GM19397 (cell line): Measurements from ENCODE around the gene DDX52.
A peak's percentile ranks its signal among the peaks of the same experiment; 100 is the strongest.
"Not testable (repeated sequence)": the region's sequence is repeated elsewhere in the genome, so short reads cannot be mapped to it uniquely, and the experiment has no call there.

Experiments
- ATAC-seq: cut with Tn5 transposase; IDR thresholded peaks from one replicate; pipeline ENCODE4 v1.9.1; 2021; ENCODE audit warnings: mild to moderate bottlenecking, moderate library complexity; ENCODE audit not compliant: unreplicated experiment

DDX52 gene

GRCh38 chr17:37657202-37657601, 14.0 kb upstream of the DDX52 start:
- no peak for ATAC-seq

- no peak for ATAC-seq
These were observed 8.6 kb upstream of the DDX52 start for GRCh38 chr17:37651849-37652248.

- ATAC-seq: no peak
These were observed 7.3 kb upstream of the DDX52 start for GRCh38 chr17:37650419-37651003.

- ATAC-seq: no peak
These were observed 5.3 kb upstream of the DDX52 start for GRCh38 chr17:37648555-37648954.

- ATAC-seq: no peak
These were observed 4.6 kb upstream of the DDX52 start for GRCh38 chr17:37647856-37648255.

- no peak for ATAC-seq
These were observed 623 bp upstream of the DDX52 start for GRCh38 chr17:37643869-37644268.

GRCh38 chr17:37642681-37643080, 565 bp downstream of the DDX52 start:
- no peak for ATAC-seq

GRCh38 chr17:37640015-37640414, 3.2 kb downstream of the DDX52 start:
- ATAC-seq: no peak

- ATAC-seq: no peak
These were observed 5.3 kb downstream of the DDX52 start for GRCh38 chr17:37637956-37638355.

GRCh38 chr17:37616430-37616829, 26.8 kb downstream of the DDX52 start:
- ATAC-seq: not testable (repeated sequence)

- ATAC-seq: no peak
These were observed 28.4 kb downstream of the DDX52 start for GRCh38 chr17:37614823-37615222.

- ATAC-seq: no peak
These were observed 28.9 kb downstream of the DDX52 start for GRCh38 chr17:37614391-37614790.

GRCh38 chr17:37610971-37611370, 32.3 kb downstream of the DDX52 start:
- ATAC-seq: no peak

- ATAC-seq: not testable (repeated sequence)
These were observed 33.2 kb downstream of the DDX52 start for GRCh38 chr17:37610041-37610420.

GRCh38 chr17:37609170-37610040, 33.8 kb downstream of the DDX52 start, which contains the start of gene SYNRG:
TSS of gene SYNRG (minus strand) at chr17:37609418. CDS start at chr17:37609355, 63 bp downstream.
- ATAC-seq: peak; percentile 87

GRCh38 chr17:37608351-37609169, 34.7 kb downstream of the DDX52 start:
- ATAC-seq: peak; percentile 30

GRCh38 chr17:37607637-37608331, 35.5 kb downstream of the DDX52 start:
- no peak for ATAC-seq

GRCh38 chr17:37605813-37606505, 37.3 kb downstream of the DDX52 start:
- ATAC-seq: no peak

- no peak for ATAC-seq
These were observed 38.2 kb downstream of the DDX52 start for GRCh38 chr17:37605081-37605480.

GRCh38 chr17:37604556-37604955, 38.7 kb downstream of the DDX52 start:
- no peak for ATAC-seq
